ENCODE data around the gene CAPN5.

The CAPN5 gene

GRCh38 chr11:77173494-77173893, 106.7 kb downstream of the CAPN5 start:
- DNase-seq (ENCODE audit: low spot score), result no peak

GRCh38 chr11:77174559-77174958, 107.8 kb downstream of the CAPN5 start:
- DNase-seq (ENCODE audit: low spot score), result no peak

DNA sequence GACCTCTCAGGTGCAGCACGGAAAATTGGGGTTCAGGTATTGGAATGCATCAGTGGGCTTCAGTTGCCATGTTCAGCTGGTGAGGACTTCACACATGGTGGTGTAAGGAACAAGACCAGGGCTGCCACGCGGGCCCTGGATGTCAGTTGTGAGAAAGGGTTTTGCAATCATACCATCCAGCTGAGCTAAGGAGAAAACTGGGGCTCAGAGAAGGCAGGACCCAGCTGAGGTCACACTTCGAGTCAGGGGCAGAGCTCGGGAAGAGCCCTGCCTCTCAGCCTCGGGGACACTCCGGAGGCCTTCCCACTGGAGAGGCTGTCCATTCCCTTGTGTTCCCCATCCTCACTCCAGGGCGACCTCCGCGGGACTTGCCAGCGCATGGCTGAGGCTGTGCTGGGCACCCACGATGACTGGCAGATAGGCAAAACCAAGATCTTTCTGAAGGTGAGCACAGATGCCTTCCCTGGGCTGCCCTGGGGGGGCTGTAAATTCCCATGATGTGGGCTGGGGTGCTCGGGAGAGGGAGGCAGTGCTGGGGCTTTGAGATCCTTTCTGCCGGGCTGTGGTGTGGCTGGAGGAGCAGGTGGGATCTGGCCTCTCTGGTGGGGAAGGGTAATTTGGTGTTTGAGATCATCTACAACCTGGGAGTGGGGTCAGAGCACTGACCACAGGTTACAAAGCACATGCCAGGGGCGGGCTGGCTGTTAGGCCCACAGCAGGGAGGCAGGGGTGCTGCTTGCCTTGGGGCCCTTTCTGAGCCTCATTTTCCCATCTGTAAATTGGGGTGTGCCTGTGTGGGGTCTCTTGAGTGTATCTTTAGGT, 108.5 kb downstream of the CAPN5 start:
- no peak for DNase-seq (ENCODE audit: low spot score)
